ENCODE results near the gene LSP1.

The LSP1 gene

DNA sequence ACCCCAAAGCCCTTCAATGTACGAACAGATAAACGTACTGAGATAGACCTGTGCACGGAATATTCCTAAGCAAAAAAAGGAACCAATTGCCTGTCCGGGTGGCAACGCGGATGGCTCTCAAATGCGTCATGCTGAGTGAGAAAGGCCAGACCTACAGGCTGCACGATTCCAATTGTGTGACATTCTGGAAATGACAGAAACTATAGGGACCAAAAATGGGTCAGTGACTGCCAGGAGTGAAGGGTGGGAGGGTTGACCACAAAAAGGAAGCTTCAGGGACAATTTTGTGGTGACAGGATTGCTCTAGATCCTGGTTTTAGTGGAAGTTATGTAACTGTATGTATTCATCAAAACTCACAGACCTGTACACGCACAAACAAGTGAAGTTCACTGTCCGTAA is 42.1 kb upstream of the LSP1 start:
- TF ChIP-seq CREB1 (IDR thresholded peaks at IDR 0.05; ENCODE audit: low read depth): no peak

DNA sequence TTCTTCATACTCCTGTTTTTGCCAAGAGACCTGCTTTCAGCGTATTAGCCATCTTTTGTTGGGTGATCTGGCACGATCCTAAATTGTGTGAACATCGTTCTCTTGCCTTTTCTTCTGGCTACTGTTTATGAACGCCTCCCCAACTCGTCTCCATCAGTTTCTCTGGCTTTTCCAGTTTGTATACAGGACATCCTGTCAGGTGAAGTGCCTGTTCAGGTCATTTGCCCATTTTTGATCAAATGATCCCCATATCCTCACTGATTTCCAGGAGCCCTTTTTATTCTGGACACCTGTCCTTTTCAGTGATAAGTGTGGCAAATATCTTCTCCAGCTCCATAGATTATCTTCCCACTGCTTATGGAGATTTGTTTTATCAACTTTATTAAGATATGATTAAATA is 40.6 kb upstream of the LSP1 start:
- TF ChIP-seq TCF12 (IDR thresholded peaks at IDR 0.05; ENCODE audit: low read depth) (no peak), CEBPB (IDR thresholded peaks at IDR 0.05) (no peak), FOXM1 (IDR thresholded peaks at IDR 0.05; ENCODE audit: borderline replicate concordance, low read depth) (no peak), RAD21 (IDR thresholded peaks at IDR 0.05; ENCODE audit: low read depth) (no peak), NFIC (IDR thresholded peaks at IDR 0.05) (no peak), ZBTB7A (IDR thresholded peaks at IDR 0.05; ENCODE audit: low read depth) (no peak), REST (IDR thresholded peaks at IDR 0.05; ENCODE audit: low read depth) (no peak), TEAD4 (IDR thresholded peaks at IDR 0.05) (no peak), EP300 (IDR thresholded peaks at IDR 0.05; ENCODE audit: borderline replicate concordance) (no peak), YY1 (IDR thresholded peaks at IDR 0.05; ENCODE audit: low read depth) (no peak), EGR1 (IDR thresholded peaks at IDR 0.05) (no peak), CREB1 (IDR thresholded peaks at IDR 0.05; ENCODE audit: low read depth) (no peak), TAF1 (IDR thresholded peaks at IDR 0.05; ENCODE audit: low read depth) (no peak)
- TF ChIP-seq, protein P1, sequence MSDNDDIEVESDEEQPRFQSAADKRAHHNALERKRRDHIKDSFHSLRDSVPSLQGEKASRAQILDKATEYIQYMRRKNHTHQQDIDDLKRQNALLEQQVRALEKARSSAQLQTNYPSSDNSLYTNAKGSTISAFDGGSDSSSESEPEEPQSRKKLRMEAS (IDR thresholded peaks at IDR 0.05): no peak
- TF ChIP-seq, protein P2, sequence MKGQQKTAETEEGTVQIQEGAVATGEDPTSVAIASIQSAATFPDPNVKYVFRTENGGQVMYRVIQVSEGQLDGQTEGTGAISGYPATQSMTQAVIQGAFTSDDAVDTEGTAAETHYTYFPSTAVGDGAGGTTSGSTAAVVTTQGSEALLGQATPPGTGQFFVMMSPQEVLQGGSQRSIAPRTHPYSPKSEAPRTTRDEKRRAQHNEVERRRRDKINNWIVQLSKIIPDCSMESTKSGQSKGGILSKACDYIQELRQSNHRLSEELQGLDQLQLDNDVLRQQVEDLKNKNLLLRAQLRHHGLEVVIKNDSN (IDR thresholded peaks at IDR 0.05): no peak

GRCh38 chr11:1812801-1813200 is 40.1 kb upstream of the LSP1 start:
- TF ChIP-seq CREB1 (IDR thresholded peaks at IDR 0.05; ENCODE audit: low read depth) (no peak), YY1 (IDR thresholded peaks at IDR 0.05; ENCODE audit: low read depth) (no peak), REST (IDR thresholded peaks at IDR 0.05; ENCODE audit: low read depth) (no peak), TCF12 (IDR thresholded peaks at IDR 0.05; ENCODE audit: low read depth) (no peak), TAF1 (IDR thresholded peaks at IDR 0.05; ENCODE audit: low read depth) (no peak), CEBPB (IDR thresholded peaks at IDR 0.05) (no peak), NFIC (IDR thresholded peaks at IDR 0.05) (no peak), TEAD4 (IDR thresholded peaks at IDR 0.05) (no peak), EGR1 (IDR thresholded peaks at IDR 0.05) (no peak), ZBTB7A (IDR thresholded peaks at IDR 0.05; ENCODE audit: low read depth) (no peak), FOXM1 (IDR thresholded peaks at IDR 0.05; ENCODE audit: borderline replicate concordance, low read depth) (no peak), EP300 (IDR thresholded peaks at IDR 0.05; ENCODE audit: borderline replicate concordance) (no peak), RAD21 (IDR thresholded peaks at IDR 0.05; ENCODE audit: low read depth) (no peak)
- TF ChIP-seq, protein P2 (IDR thresholded peaks at IDR 0.05): no peak
- TF ChIP-seq, protein P1 (IDR thresholded peaks at IDR 0.05): no peak

DNA sequence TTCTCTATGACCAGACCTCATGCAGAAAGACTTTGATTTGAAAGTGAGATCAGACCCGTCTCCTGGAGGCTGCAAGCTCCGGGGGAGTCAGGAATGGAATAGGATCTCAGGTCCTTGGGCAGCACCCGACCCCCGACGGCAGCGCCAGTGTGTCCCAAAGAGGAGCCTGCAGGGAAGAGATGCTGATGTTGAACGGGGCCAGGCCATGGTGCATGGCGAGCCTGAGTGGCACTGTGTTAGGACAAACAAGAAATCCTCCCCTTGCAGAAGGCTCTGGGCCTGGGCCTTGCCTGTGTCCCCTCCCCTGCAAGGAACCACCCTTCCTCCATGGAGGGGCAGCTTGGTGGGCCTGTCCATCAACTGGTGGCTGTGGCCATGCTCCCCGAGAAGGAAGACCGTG is 38.2 kb upstream of the LSP1 start:
- TF ChIP-seq EGR1 (IDR thresholded peaks at IDR 0.05) (no peak), CREB1 (IDR thresholded peaks at IDR 0.05; ENCODE audit: low read depth) (no peak), TAF1 (IDR thresholded peaks at IDR 0.05; ENCODE audit: low read depth) (no peak), YY1 (IDR thresholded peaks at IDR 0.05; ENCODE audit: low read depth) (no peak), CEBPB (IDR thresholded peaks at IDR 0.05) (no peak), FOXM1 (IDR thresholded peaks at IDR 0.05; ENCODE audit: borderline replicate concordance, low read depth) (no peak), ZBTB7A (IDR thresholded peaks at IDR 0.05; ENCODE audit: low read depth) (no peak), TCF12 (IDR thresholded peaks at IDR 0.05; ENCODE audit: low read depth) (no peak), EP300 (IDR thresholded peaks at IDR 0.05; ENCODE audit: borderline replicate concordance) (no peak), NFIC (IDR thresholded peaks at IDR 0.05) (no peak), RAD21 (IDR thresholded peaks at IDR 0.05; ENCODE audit: low read depth) (no peak), REST (IDR thresholded peaks at IDR 0.05; ENCODE audit: low read depth) (no peak)
- TF ChIP-seq, protein P1 (IDR thresholded peaks at IDR 0.05): no peak
- TF ChIP-seq, protein P2 (IDR thresholded peaks at IDR 0.05): no peak

Measured in Ishikawa (cell line).